ENCODE results near the gene GMPR2.

Gene GMPR2

GRCh38 chr14:24269910-24270536 lies 37.3 kb downstream of the GMPR2 start:
- DNase-seq: no peak

GRCh38 chr14:24270537-24271133 lies 37.9 kb downstream of the GMPR2 start:
- DNase-seq: no peak

- peak; percentile 85 to 95 (median 89) for DNase-seq
Observed at GRCh38 chr14:24271134-24271833, 38.6 kb downstream of the GMPR2 start, which contains the start of gene RABGGTA. Gene RABGGTA, minus strand, starts transcription at chr14:24271597. Its CDS starts 482 bp downstream, at chr14:24271115.

- DNase-seq: no peak
Observed at GRCh38 chr14:24271834-24272263, 39.1 kb downstream of the GMPR2 start.

- no peak for DNase-seq
Observed at GRCh38 chr14:24272467-24272866, 39.7 kb downstream of the GMPR2 start.

- DNase-seq: peak in 1 of 5 donors; percentile 12
Observed at GRCh38 chr14:24273422-24273998, 40.8 kb downstream of the GMPR2 start.

GRCh38 chr14:24274101-24274543 lies 41.4 kb downstream of the GMPR2 start:
- peak in 3 of 5 donors; percentile 14 to 84 (median 42) for DNase-seq

- no peak for DNase-seq
Observed at GRCh38 chr14:24277071-24277470, 44.3 kb downstream of the GMPR2 start.

- DNase-seq: no peak
Observed at GRCh38 chr14:24277606-24278321, 45.0 kb downstream of the GMPR2 start.

GRCh38 chr14:24278424-24278823 lies 45.7 kb downstream of the GMPR2 start:
- DNase-seq: no peak

GRCh38 chr14:24279301-24280186 lies 46.8 kb downstream of the GMPR2 start:
- DNase-seq: peak in 4 of 5 donors; percentile 30 to 48 (median 37)

GRCh38 chr14:24280797-24281460 lies 48.2 kb downstream of the GMPR2 start:
- no peak for DNase-seq

GRCh38 chr14:24281636-24282035 lies 48.9 kb downstream of the GMPR2 start:
- DNase-seq: no peak

GRCh38 chr14:24282736-24283135 lies 50.0 kb downstream of the GMPR2 start:
- no peak for DNase-seq

- DNase-seq: no peak
Observed at GRCh38 chr14:24283796-24284460, 51.2 kb downstream of the GMPR2 start.

GRCh38 chr14:24284501-24285035 lies 51.8 kb downstream of the GMPR2 start:
- no peak for DNase-seq

- DNase-seq: no peak
Observed at GRCh38 chr14:24285351-24285750, 52.6 kb downstream of the GMPR2 start.

GRCh38 chr14:24286996-24287395 lies 54.3 kb downstream of the GMPR2 start:
- DNase-seq: no peak
